GM06990 (cell line): ENCODE results near the gene PLAC8L1.

ENCODE experiments used
- DNase-seq: peaks from one replicate; pipeline ENCODE4 v3.0.0-alpha.2; 2011; ENCODE audit not compliant: insufficient read length; ENCODE audit errors: extremely low read depth
- H3K27me3 ChIP-seq: replicated peaks from 2 replicates; pipeline ENCODE4 v1.6.0; 2011; ENCODE audit warnings: low read length; ENCODE audit not compliant: control insufficient read depth, insufficient read depth
- H3K36me3 ChIP-seq: 2 replicates; pipeline ENCODE4 v1.5.1; 2011; ENCODE audit warnings: low read length; ENCODE audit not compliant: control insufficient read depth, insufficient read depth
- H3K4me3 ChIP-seq: replicated peaks from 2 replicates; pipeline ENCODE4 v1.5.1; 2011; ENCODE audit warnings: low read depth, mild to moderate bottlenecking, control low read depth, low read length
- CTCF ChIP-seq: IDR thresholded peaks from 2 replicates; pipeline ENCODE4 v1.5.1; 2011; ENCODE audit warnings: low read length, control low read depth, mild to moderate bottlenecking, inconsistent platforms; ENCODE audit not compliant: insufficient read depth, poor library complexity, severe bottlenecking

Gene PLAC8L1

GRCh38 chr5:146042628-146043279, 62.6 kb downstream of the PLAC8L1 start:
- no peak for TF ChIP-seq CTCF
- DNase-seq, result no peak
- H3K4me3 ChIP-seq, result no peak overlapping the region
- H3K27me3 ChIP-seq, result peaks cover 5% of the 10 kb centered on the region
- no peaks in the 10 kb centered on the region for H3K36me3 ChIP-seq

GRCh38 chr5:146041180-146041789, 64.1 kb downstream of the PLAC8L1 start:
- Histone ChIP-seq H3K4me3 (no peak overlapping the region), H3K36me3 (no peaks in the 10 kb centered on the region), H3K27me3 (no peaks in the 10 kb centered on the region)
- TF ChIP-seq CTCF, result peak; percentile 49
- no peak for DNase-seq

- no peak for TF ChIP-seq CTCF
- DNase-seq, result no peak
- H3K4me3 ChIP-seq, result no peak overlapping the region
- H3K36me3 ChIP-seq, result no peaks in the 10 kb centered on the region
- H3K27me3 ChIP-seq, result no peaks in the 10 kb centered on the region
Observed at GRCh38 chr5:146040527-146040926, 64.8 kb downstream of the PLAC8L1 start.

GRCh38 chr5:146039420-146039819, 66.0 kb downstream of the PLAC8L1 start:
- TF ChIP-seq CTCF, result no peak
- Histone ChIP-seq H3K27me3 (no peaks in the 10 kb centered on the region), H3K4me3 (no peak overlapping the region), H3K36me3 (no peaks in the 10 kb centered on the region)
- DNase-seq, result no peak

GRCh38 chr5:146034605-146035004, 70.8 kb downstream of the PLAC8L1 start:
- Histone ChIP-seq H3K4me3 (no peak overlapping the region), H3K36me3 (no peaks in the 10 kb centered on the region), H3K27me3 (no peaks in the 10 kb centered on the region; the same call in none of the 2 replicates)
- TF ChIP-seq CTCF, result no peak
- no peak for DNase-seq
